Measurements from ENCODE around the gene ALDH16A1. TPM values are rescaled to one million over a fixed set of nuclear protein-coding genes. Genes with fewer than 3 reads are reported as not detected.

The ALDH16A1 gene
- total and polyA plus RNA-seq, 2 of the 8 experiments (the other 6 are each of a cell fraction or from before 2014, with no cell fraction given) = 30.5 to 34.3 TPM

- Histone ChIP-seq H3K4me3 (ENCODE audit: extremely low read depth in 1 of 4, insufficient read depth in 2 of 4, low read depth in 3 of 4, low read length in 4 of 4) (no peak overlapping the region), H3K18ac (ENCODE audit: extremely low read depth, low read length) (no peak overlapping the region), H3K36me3 (ENCODE audit: control insufficient read depth in 2 of 4, insufficient read depth in 4 of 4, low read length in 3 of 4) (no peaks in the 10 kb centered on the region), H3K4me2 (ENCODE audit: insufficient read depth in 1 of 2, low read depth in 2 of 2, low read length in 2 of 2) (peak overlapping the region in 1 of 2 experiments; percentile 53; a peak in 1 of 4 replicates), H4K8ac (ENCODE audit: extremely low read depth, insufficient read depth, low read length) (no peak overlapping the region), H4K20me1 (replicated peaks in 1 of 2; ENCODE audit: control insufficient read depth in 1 of 2, insufficient read depth in 2 of 2, low read length in 2 of 2) (no peaks in the 10 kb centered on the region), H3K9ac (replicated peaks in 1 of 4; ENCODE audit: extremely low read depth in 1 of 4, low read depth in 3 of 4, low read length in 3 of 4) (no peak overlapping the region), H3K79me1 (ENCODE audit: low read depth, low read length) (no peaks in the 10 kb centered on the region), H3K56ac (replicated peaks; ENCODE audit: insufficient read length, low read depth, low read length) (no peak overlapping the region), H2BK12ac (ENCODE audit: low read depth, low read length) (0 out of 2 replicates have a peak overlapping the region, but pooled peaks have one; percentile 77), H3K9me3 (ENCODE audit: insufficient read depth in 2 of 2, low read depth in 1 of 2, low read length in 1 of 2) (no peaks in the 10 kb centered on the region), H4K91ac (replicated peaks; ENCODE audit: insufficient read length, low read length) (no peak overlapping the region), H3K4ac (replicated peaks; ENCODE audit: insufficient read length, low read depth, low read length) (no peak overlapping the region), H3K14ac (ENCODE audit: insufficient read length) (no peak overlapping the region), H2AFZ (ENCODE audit: low read length) (no peak overlapping the region), H2BK20ac (ENCODE audit: low read length) (no peak overlapping the region), H3K23ac (ENCODE audit: insufficient read length) (no peak overlapping the region), H4K5ac (ENCODE audit: insufficient read length, low read depth, low read length) (no peak overlapping the region), H3K23me2 (ENCODE audit: low read depth, low read length) (peaks cover 20% of the 10 kb centered on the region; the same call in 1 of the 2 replicates), H2AK5ac (ENCODE audit: low read depth, low read length) (no peak overlapping the region; the same call in 1 of the 2 replicates), H2BK15ac (ENCODE audit: low read length) (no peak overlapping the region), H2BK5ac (ENCODE audit: low read depth, low read length) (no peak overlapping the region), H3K27ac (ENCODE audit: low read depth, low read length) (no peak overlapping the region), H3K27me3 (replicated peaks in 1 of 4; ENCODE audit: control insufficient read depth in 3 of 4, extremely low read depth in 1 of 4, insufficient read depth in 3 of 4, low read length in 3 of 4) (peaks cover 25 to 48% (median 43%) of the 10 kb centered on the region in 4 experiments), H2BK120ac (replicated peaks; ENCODE audit: low read depth, low read length) (no peak overlapping the region), H3K4me1 (replicated peaks in 1 of 4; ENCODE audit: control insufficient read depth in 3 of 4, insufficient read depth in 4 of 4, low read length in 3 of 4) (peaks cover 0 to 13% (median 8%) of the 10 kb centered on the region in 4 experiments; a peak in 5 of 7 replicates), H3K79me2 (ENCODE audit: control insufficient read depth in 1 of 2, insufficient read depth in 2 of 2, low read length in 2 of 2) (no peaks in the 10 kb centered on the region)
- POLR2A ChIA-PET (ENCODE audit: partially characterized antibody) = interaction anchor here (0.7 to 4.1 kb wide), 3 partner anchors 13 to 88 kb away, joined by 3 to 13 read pairs (median 8); partner anchors contain the start of genes ALDH16A1, GFY, PIH1D1 and RCN3
- DNase-seq (ENCODE audit: low read depth in 1 of 2, low spot score in 2 of 2) (no peak), FAIRE-seq (no peak)
- CTCF ChIA-PET (ENCODE audit: partially characterized antibody) = interaction anchor here (1.1 to 3.3 kb wide), 4 partner anchors 10 to 48 kb away, joined by 4 to 15 read pairs (median 10); partner anchors contain the start of gene PIH1D1
- 81% methylated on average over 4 of the region's 6 CpGs; no CpG with 5 or more reads in 1 of the 2 experiments for WGBS, 2 experiments (ENCODE audit: extremely low coverage in 1 of 2, insufficient coverage in 1 of 2, insufficient read length in 1 of 2, insufficient replicate concordance in 2 of 2, low coverage in 1 of 2, low lambda C conversion rate in 2 of 2, missing lambda C conversion rate in 1 of 2)
These were observed 13.2 kb upstream of the ALDH16A1 start for GRCh38 chr19:49439836-49440235.

Measured in H1 (cell line).